GM12875 (cell line): ENCODE results near the gene SLC9A2.

ENCODE experiments used
- H3K4me3 ChIP-seq: one replicate; pipeline ENCODE4 v1.5.1; 2011; ENCODE audit warnings: low read depth, low read length, control low read depth
- TF ChIP-seq, protein P1 (sequence below): IDR thresholded peaks from 2 replicates; pipeline ENCODE4 v1.5.1; 2011; ENCODE audit warnings: low read depth, mild to moderate bottlenecking, control low read depth, inconsistent platforms, low read length, moderate library complexity, borderline replicate concordance; ENCODE audit not compliant: insufficient read depth

Gene SLC9A2

DNA sequence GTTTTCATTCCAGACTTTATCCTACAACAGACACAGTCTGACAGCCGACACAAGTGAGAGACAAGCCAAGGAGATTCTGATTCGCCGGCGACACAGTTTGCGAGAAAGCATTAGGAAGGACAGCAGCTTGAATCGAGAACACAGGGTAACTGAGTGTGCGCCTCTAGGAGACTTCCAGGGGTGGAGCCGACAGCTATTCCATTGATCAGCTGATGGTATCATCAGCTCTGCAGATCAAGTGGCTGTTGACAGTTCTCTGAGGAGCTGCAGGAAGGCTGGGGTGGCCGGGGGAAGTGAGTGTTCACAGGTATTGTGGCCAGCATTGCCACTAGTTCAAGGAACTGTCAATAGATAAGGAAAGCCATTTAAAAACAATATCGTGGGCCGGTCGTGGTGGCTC lies 85.2 kb downstream of the SLC9A2 start:
- TF ChIP-seq, protein P1, sequence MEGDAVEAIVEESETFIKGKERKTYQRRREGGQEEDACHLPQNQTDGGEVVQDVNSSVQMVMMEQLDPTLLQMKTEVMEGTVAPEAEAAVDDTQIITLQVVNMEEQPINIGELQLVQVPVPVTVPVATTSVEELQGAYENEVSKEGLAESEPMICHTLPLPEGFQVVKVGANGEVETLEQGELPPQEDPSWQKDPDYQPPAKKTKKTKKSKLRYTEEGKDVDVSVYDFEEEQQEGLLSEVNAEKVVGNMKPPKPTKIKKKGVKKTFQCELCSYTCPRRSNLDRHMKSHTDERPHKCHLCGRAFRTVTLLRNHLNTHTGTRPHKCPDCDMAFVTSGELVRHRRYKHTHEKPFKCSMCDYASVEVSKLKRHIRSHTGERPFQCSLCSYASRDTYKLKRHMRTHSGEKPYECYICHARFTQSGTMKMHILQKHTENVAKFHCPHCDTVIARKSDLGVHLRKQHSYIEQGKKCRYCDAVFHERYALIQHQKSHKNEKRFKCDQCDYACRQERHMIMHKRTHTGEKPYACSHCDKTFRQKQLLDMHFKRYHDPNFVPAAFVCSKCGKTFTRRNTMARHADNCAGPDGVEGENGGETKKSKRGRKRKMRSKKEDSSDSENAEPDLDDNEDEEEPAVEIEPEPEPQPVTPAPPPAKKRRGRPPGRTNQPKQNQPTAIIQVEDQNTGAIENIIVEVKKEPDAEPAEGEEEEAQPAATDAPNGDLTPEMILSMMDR, result no peak

GRCh38 chr2:102707796-102708695 lies 88.7 kb downstream of the SLC9A2 start:
- H3K4me3 ChIP-seq, result no peak overlapping the region

More for the DNA sequence above, 85.2 kb downstream of the SLC9A2 start:
- H3K4me3 ChIP-seq, result no peak overlapping the region

DNA sequence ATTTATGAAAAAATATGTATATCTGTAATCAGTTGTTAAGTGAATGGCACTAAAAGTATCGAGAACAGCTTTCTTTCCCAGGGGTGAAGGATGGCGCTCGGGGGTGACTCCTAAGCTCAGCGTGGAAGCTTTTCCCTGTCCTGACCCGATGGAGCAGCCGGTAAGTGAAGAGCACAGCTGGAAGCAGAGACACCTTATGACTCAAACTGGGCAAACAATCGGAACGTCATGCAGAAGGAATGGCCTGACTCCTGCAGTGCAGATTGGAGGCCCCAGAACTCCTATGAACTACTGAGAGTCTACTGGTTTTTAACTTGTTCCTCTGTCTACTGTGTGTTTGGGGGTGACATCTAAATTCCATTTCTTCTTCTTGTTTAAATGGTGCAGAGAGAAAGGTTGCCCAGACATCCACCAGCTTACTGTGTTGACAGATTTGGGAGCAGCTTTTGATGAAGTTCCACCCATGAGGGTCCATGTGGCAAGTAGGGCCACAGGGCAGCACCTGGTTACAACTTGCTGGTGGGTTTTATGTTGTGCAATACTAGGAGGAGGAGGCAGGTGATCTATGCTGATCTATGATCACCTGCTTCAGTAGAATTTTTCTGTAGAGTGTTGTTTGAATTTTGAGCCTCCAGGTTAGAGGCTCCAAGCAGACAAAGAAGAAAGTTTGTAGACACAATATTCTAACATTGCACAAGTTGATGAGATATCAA lies 89.7 kb downstream of the SLC9A2 start:
- H3K4me3 ChIP-seq, result no peak overlapping the region
- TF ChIP-seq, protein P1, result no peak

More at GRCh38 chr2:102707796-102708695, 88.7 kb downstream of the SLC9A2 start:
- TF ChIP-seq, protein P1, result no peak

DNA sequence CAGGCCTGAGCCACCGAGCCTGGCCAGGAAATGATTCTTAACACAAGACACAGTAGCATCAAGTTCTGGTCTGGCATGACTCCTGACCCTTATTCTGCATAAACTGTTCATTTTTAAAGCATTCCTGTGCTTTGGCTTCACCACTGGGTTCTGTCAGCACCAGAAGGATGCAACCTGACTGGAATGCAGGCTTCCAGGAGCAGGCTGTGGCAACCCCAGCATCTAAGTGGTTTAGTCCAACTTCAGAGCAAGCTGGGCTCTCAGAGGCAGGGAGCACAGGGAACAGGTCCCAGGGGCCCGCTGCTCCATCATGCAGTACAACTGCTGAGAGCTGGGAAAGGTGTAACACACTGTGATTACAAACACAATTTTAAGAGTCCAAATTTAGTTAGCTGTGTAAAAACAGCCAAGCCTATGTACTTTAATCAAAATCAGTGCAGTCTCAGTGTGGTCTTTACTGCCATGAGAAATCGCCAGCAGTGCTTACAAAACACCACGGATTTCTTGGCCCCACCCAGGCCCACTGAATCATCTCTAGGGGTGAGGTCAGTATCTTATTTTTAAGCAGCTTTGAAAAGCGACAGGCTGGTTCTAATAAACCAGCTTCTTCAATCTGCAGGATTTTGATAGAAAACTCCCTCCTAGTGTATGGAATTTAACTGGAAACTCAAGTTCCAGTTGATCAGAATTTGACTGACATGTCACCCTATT lies 98.1 kb downstream of the SLC9A2 start:
- TF ChIP-seq, protein P1, result no peak

DNA sequence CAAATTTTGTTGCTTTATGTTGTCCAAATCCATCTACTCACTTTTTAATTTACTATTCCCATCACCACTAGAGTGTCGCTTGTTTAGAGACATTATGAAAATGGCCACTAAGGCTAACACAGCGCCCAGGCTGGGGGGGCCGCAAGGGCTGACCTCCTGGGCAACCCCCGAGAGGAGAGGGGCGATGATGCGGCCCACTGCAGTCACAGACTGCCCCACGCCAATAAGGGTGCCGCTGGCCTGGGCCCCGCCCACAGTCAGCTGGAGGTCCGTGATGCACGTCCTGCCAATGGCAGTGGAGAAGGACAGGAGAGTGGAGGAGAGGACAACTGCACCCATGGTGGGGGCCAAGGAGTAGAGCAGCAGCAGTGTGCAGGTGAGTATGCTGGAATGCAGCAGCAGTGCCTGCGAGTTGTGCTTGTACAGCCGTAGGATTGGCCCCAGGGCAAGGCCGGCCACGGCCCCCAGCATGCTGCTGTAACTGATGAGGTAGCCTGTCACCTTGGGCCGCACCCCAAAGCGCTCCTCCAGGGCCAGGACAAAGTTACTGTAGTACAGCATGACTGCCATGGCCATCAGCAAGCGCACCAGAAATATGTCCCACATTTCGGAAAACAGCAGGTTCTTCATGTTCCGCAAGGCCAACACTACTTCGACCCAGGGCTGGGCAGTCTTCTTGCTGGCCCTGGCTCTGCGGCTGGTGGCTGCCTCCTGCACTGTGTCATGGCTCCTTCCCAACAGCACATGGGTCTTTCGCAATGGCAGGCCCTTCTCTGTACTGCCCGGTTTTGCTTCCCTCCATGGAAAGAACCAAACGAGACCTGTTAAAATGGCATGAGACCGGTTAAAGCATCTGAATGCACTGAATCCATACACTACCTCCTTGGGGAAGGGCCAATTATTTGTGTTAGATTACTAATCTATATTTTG lies 99.3 kb downstream of the SLC9A2 start:
- TF ChIP-seq, protein P1, result no peak
- no peak overlapping the region for H3K4me3 ChIP-seq

More for the DNA sequence above, 98.1 kb downstream of the SLC9A2 start:
- H3K4me3 ChIP-seq, result no peak overlapping the region

DNA sequence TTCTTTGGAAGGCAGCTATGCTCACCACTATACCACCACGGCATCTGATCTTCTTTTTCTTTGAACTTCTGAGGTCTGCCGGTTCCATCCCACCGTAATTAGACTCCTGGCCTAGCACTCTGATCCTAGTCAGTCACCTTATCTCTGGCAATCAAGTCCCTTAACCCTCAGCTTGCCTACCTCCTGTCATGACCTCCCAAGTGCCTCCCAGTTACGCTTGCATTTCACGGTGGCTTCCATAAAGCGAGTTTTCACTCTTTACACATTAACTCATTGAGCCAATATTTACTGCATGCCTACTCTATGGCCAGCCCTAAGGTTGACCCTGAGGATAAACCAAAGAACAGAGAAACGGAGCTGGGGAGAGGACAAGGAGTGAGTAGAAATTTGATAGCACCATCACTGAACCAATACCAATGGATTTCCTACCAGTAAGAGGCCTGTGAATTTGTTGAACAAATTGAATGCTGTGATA lies 104.7 kb downstream of the SLC9A2 start:
- no peak overlapping the region for H3K4me3 ChIP-seq
- TF ChIP-seq, protein P1, result no peak
